Measurements from ENCODE around the gene GBF1.
A peak's percentile ranks its signal among the peaks of the same experiment; 100 is the strongest.

Gene GBF1

GRCh38 chr10:102233997-102234396 is 11.3 kb upstream of the GBF1 start:
- H3K79me2 ChIP-seq (ENCODE audit: control insufficient read depth, insufficient read depth, low read length, unreplicated experiment) = no peaks in the 10 kb centered on the region
- peaks cover 10% of the 10 kb centered on the region for H3K4me1 ChIP-seq (ENCODE audit: control insufficient read depth, insufficient read depth, low read length, unreplicated experiment)
- H3K27ac ChIP-seq (ENCODE audit: low read depth, low read length) = no peak overlapping the region
- H3K36me3 ChIP-seq (ENCODE audit: insufficient read depth, low read length) = no peaks in the 10 kb centered on the region
- H3K4me3 ChIP-seq (ENCODE audit: low read depth, low read length) = no peak overlapping the region
- H2AFZ ChIP-seq (ENCODE audit: low read length, unreplicated experiment) = no peak overlapping the region
- H3K27me3 ChIP-seq (ENCODE audit: insufficient read depth, low read length) = no peaks in the 10 kb centered on the region

DNA sequence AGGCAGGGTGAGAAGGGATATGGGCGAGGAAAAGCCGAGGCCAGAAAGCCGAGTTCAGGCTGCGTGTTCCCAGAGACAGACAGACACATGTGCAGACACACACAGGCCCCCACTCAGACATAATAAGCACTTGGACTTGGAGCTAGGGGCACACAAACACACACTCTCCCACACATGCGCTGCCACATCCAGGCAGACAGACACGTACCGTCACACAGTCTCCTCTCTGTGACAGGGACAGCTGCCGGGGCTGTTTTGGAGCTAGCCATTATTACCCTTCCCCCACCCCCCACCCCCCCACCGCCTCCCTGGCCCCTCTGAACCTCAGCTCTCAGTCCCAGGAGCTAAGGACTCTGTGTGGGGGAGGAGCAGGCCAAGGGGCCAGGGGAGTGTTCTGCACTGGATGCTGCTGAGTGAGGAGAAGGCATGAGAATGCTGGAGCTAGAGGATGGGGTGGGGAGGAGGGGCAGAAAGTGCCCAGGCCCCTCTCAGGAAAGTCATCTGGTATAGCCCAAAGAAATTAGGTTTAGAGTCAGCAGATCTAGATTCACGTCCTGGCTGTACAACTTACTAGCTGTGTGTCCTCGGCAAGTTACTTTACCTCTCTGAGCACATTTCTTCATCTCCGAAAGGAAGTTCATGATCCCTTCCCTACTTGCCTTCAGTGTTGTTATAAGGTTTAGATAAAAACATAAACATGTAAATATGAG is 10.3 kb upstream of the GBF1 start:
- H3K4me1 ChIP-seq (ENCODE audit: control insufficient read depth, insufficient read depth, low read length, unreplicated experiment) = peaks cover 10% of the 10 kb centered on the region

DNA sequence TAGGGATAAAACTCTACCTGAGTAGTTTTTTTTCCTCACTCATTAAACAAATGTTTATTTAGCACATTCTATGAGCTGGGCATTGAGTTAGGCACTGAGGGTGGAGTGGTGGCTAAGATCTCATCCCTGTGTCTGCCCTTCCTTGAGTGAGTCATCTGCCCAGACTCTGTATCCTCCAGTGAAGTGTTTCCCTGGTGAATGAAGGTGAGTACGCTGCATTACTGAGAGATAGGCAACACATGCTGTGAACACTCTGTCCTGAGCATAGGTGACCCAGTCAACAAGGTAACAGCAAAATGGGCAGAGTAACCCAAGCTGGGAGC is 9.8 kb upstream of the GBF1 start:
- Histone ChIP-seq H3K4me1 (ENCODE audit: control insufficient read depth, insufficient read depth, low read length, unreplicated experiment) (peaks cover 10% of the 10 kb centered on the region), H3K27ac (ENCODE audit: low read depth, low read length) (no peak overlapping the region), H3K27me3 (ENCODE audit: insufficient read depth, low read length) (peaks cover 5% of the 10 kb centered on the region; the same call in 1 of the 2 replicates), H3K79me2 (ENCODE audit: control insufficient read depth, insufficient read depth, low read length, unreplicated experiment) (no peaks in the 10 kb centered on the region), H3K36me3 (ENCODE audit: insufficient read depth, low read length) (no peaks in the 10 kb centered on the region), H3K4me3 (ENCODE audit: low read depth, low read length) (no peak overlapping the region), H2AFZ (ENCODE audit: low read length, unreplicated experiment) (no peak overlapping the region)

More for the DNA sequence above, 10.3 kb upstream of the GBF1 start:
- Histone ChIP-seq H3K27ac (ENCODE audit: low read depth, low read length) (no peak overlapping the region), H3K4me3 (ENCODE audit: low read depth, low read length) (no peak overlapping the region), H3K79me2 (ENCODE audit: control insufficient read depth, insufficient read depth, low read length, unreplicated experiment) (no peaks in the 10 kb centered on the region), H2AFZ (ENCODE audit: low read length, unreplicated experiment) (no peak overlapping the region), H3K27me3 (ENCODE audit: insufficient read depth, low read length) (no peaks in the 10 kb centered on the region), H3K36me3 (ENCODE audit: insufficient read depth, low read length) (no peaks in the 10 kb centered on the region)

- no peak overlapping the region for H3K27ac ChIP-seq (ENCODE audit: low read depth, low read length)
- no peak overlapping the region for H2AFZ ChIP-seq (ENCODE audit: low read length, unreplicated experiment)
- H3K79me2 ChIP-seq (ENCODE audit: control insufficient read depth, insufficient read depth, low read length, unreplicated experiment) = no peaks in the 10 kb centered on the region
- no peak overlapping the region for H3K4me3 ChIP-seq (ENCODE audit: low read depth, low read length)
- no peaks in the 10 kb centered on the region for H3K36me3 ChIP-seq (ENCODE audit: insufficient read depth, low read length)
- H3K27me3 ChIP-seq (ENCODE audit: insufficient read depth, low read length) = peaks cover 7% of the 10 kb centered on the region; the same call in 1 of the 2 replicates
- peaks cover 10% of the 10 kb centered on the region for H3K4me1 ChIP-seq (ENCODE audit: control insufficient read depth, insufficient read depth, low read length, unreplicated experiment)
Measured at GRCh38 chr10:102236006-102236405, 9.3 kb upstream of the GBF1 start.

DNA sequence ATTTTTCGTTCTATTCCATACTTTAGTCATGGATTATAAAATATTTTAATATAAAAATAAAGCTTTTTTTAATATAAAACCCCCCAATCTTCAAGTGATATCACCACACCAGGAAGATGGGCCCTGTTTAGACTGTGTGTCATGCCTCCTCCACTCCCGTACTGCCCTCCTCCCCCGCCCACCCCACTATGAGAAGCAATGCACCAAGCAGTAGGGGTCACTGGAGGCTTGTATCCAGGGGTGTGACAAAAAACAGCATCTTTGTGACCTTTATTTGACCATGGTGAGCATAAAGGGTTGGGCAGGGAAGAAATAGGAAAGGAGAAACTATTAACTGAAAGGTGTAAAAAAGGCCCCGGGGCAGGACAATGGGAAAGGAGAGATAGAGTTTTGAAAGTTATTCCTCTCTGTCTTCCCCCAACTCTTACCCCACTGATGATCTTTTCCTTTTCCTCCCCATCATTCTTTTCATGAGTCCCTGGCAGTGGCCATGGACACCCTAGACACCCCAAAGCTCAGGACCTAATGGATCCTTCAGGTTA is 7.5 kb upstream of the GBF1 start:
- Histone ChIP-seq H3K4me3 (ENCODE audit: low read depth, low read length) (no peak overlapping the region), H3K4me1 (ENCODE audit: control insufficient read depth, insufficient read depth, low read length, unreplicated experiment) (peaks cover 17% of the 10 kb centered on the region), H3K36me3 (ENCODE audit: insufficient read depth, low read length) (no peaks in the 10 kb centered on the region), H3K27ac (ENCODE audit: low read depth, low read length) (no peak overlapping the region), H3K27me3 (ENCODE audit: insufficient read depth, low read length) (peaks cover 7% of the 10 kb centered on the region; the same call in 1 of the 2 replicates), H3K79me2 (ENCODE audit: control insufficient read depth, insufficient read depth, low read length, unreplicated experiment) (no peaks in the 10 kb centered on the region), H2AFZ (ENCODE audit: low read length, unreplicated experiment) (no peak overlapping the region)

DNA sequence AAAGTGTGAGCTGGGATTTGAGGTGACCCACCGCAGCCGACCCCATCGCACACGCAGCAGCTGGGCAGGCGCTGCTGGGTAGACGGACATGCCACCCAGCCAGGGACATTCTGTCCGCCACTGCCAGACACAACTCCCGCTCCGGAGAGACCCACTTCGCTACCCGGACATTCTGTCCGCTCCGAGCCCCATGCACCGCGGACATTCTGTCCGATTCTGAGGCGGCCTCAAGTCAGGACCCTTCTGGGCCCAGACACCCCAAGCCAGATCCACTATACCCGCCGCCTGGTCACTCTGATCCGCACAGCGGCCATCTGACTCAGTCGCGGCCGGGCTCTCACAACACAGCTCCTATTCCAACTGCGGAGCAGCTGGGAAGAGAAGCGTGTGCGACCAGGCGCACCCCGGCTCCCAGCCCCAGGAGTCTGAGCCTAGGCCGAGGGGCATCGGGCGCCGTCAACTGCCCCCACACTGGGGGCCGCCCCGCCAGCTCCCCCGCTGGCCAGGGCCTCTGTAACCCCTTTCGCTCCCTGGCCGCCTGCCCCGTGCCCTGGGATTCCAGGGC is 4.8 kb upstream of the GBF1 start:
- H3K27me3 ChIP-seq (ENCODE audit: insufficient read depth, low read length) = peaks cover 7% of the 10 kb centered on the region; the same call in 1 of the 2 replicates
- peak overlapping the region; percentile 77 for H3K4me3 ChIP-seq (ENCODE audit: low read depth, low read length)

GRCh38 chr10:102241032-102241443 is 4.3 kb upstream of the GBF1 start:
- H3K27me3 ChIP-seq (ENCODE audit: insufficient read depth, low read length) = peaks cover 7% of the 10 kb centered on the region; the same call in 1 of the 2 replicates
- no peak overlapping the region for H3K27ac ChIP-seq (ENCODE audit: low read depth, low read length)
- no peak overlapping the region for H2AFZ ChIP-seq (ENCODE audit: low read length, unreplicated experiment)
- H3K36me3 ChIP-seq (ENCODE audit: insufficient read depth, low read length) = no peaks in the 10 kb centered on the region
- H3K4me3 ChIP-seq (ENCODE audit: low read depth, low read length) = peak overlapping the region; percentile 77
- H3K4me1 ChIP-seq (ENCODE audit: control insufficient read depth, insufficient read depth, low read length, unreplicated experiment) = peaks cover 24% of the 10 kb centered on the region
- H3K79me2 ChIP-seq (ENCODE audit: control insufficient read depth, insufficient read depth, low read length, unreplicated experiment) = peaks cover 5% of the 10 kb centered on the region

More for the DNA sequence above, 4.8 kb upstream of the GBF1 start:
- peaks cover 29% of the 10 kb centered on the region for H3K4me1 ChIP-seq (ENCODE audit: control insufficient read depth, insufficient read depth, low read length, unreplicated experiment)
- H3K27ac ChIP-seq (ENCODE audit: low read depth, low read length) = no peak overlapping the region
- H3K79me2 ChIP-seq (ENCODE audit: control insufficient read depth, insufficient read depth, low read length, unreplicated experiment) = no peaks in the 10 kb centered on the region
- no peaks in the 10 kb centered on the region for H3K36me3 ChIP-seq (ENCODE audit: insufficient read depth, low read length)
- H2AFZ ChIP-seq (ENCODE audit: low read length, unreplicated experiment) = no peak overlapping the region

- H3K27me3 ChIP-seq (ENCODE audit: insufficient read depth, low read length) = peaks cover 7% of the 10 kb centered on the region; the same call in 1 of the 2 replicates
- H3K4me1 ChIP-seq (ENCODE audit: control insufficient read depth, insufficient read depth, low read length, unreplicated experiment) = peaks cover 25% of the 10 kb centered on the region
- peak within 1 kb of the TSS; percentile 77 for H3K4me3 ChIP-seq (ENCODE audit: low read depth, low read length)
- H3K36me3 ChIP-seq (ENCODE audit: insufficient read depth, low read length) = no peaks in the 10 kb centered on the region
- no peak within 1 kb of the TSS for H3K27ac ChIP-seq (ENCODE audit: low read depth, low read length)
- H3K79me2 ChIP-seq (ENCODE audit: control insufficient read depth, insufficient read depth, low read length, unreplicated experiment) = peaks cover 10% of the 10 kb centered on the region
- peak within 1 kb of the TSS; percentile 79 for H2AFZ ChIP-seq (ENCODE audit: low read length, unreplicated experiment)
Measured at GRCh38 chr10:102241444-102242117, 3.8 kb upstream of the GBF1 start, which contains the start of gene PITX3. PITX3 (minus strand) TSS chr10:102241512; CDS start chr10:102232080, 9,432 bp downstream.

- Histone ChIP-seq H3K79me2 (ENCODE audit: control insufficient read depth, insufficient read depth, low read length, unreplicated experiment) (peaks cover 15% of the 10 kb centered on the region), H2AFZ (ENCODE audit: low read length, unreplicated experiment) (peak overlapping the region; percentile 79), H3K4me1 (ENCODE audit: control insufficient read depth, insufficient read depth, low read length, unreplicated experiment) (peaks cover 30% of the 10 kb centered on the region), H3K36me3 (ENCODE audit: insufficient read depth, low read length) (no peaks in the 10 kb centered on the region), H3K27me3 (ENCODE audit: insufficient read depth, low read length) (peaks cover 7% of the 10 kb centered on the region; the same call in 1 of the 2 replicates), H3K27ac (ENCODE audit: low read depth, low read length) (no peak overlapping the region), H3K4me3 (ENCODE audit: low read depth, low read length) (peak overlapping the region; percentile 77)
Measured at GRCh38 chr10:102242118-102242485, 3.2 kb upstream of the GBF1 start.

DNA sequence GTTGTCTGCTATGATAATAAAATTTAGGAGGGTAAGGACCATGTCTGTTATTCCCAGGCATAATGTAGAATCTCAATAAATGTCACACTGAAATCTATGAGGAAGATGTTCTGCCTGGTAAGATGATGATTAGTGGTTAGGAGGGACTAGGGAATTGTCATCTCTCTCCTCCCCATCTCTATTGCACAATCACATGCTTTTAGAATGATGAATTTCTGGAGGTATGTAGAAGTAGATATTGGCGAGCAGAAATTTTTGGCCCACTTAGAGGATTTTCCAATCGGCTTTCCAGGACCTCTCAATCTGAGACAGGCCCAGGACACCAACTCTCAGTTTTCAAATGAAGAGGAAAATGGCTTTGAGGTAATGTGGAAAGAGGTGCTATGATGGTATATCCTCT is 2.0 kb upstream of the GBF1 start:
- peaks cover 27% of the 10 kb centered on the region for H3K79me2 ChIP-seq (ENCODE audit: control insufficient read depth, insufficient read depth, low read length, unreplicated experiment)
- no peak overlapping the region for H3K4me3 ChIP-seq (ENCODE audit: low read depth, low read length)
- H2AFZ ChIP-seq (ENCODE audit: low read length, unreplicated experiment) = no peak overlapping the region
- peaks cover 7% of the 10 kb centered on the region; the same call in 1 of the 2 replicates for H3K27me3 ChIP-seq (ENCODE audit: insufficient read depth, low read length)
- peak overlapping the region; percentile 24; the same call in 1 of the 2 replicates for H3K27ac ChIP-seq (ENCODE audit: low read depth, low read length)
- H3K4me1 ChIP-seq (ENCODE audit: control insufficient read depth, insufficient read depth, low read length, unreplicated experiment) = peaks cover 40% of the 10 kb centered on the region
- no peaks in the 10 kb centered on the region for H3K36me3 ChIP-seq (ENCODE audit: insufficient read depth, low read length)
